GM12878 (cell line): ENCODE data around the gene CNTN3. TPM values are rescaled to one million over a fixed set of nuclear protein-coding genes. Genes with fewer than 3 reads are reported as not detected.

Experiments
- ATAC-seq: fragments of 200-7000 bp; cut with Tn5 transposase; 3 replicates; pipeline ENCODE4 v1.9.1; 2020; ENCODE audit warnings: mild to moderate bottlenecking, moderate library complexity
- BruUV-seq: library from RNA; stranded (reverse); fragments of 400-500 nt; replicated peaks from 2 replicates; lab custom pipeline; 2021; lab: Mats Ljungman, UMichigan
- CTCF ChIA-PET: fragments of 300-600 bp; sonication (Branson Sonifier 250); formaldehyde crosslinking; extraction: SDS; loops from one replicate; lab custom pipeline; 2021; ENCODE audit warnings: inconsistent platforms; lab: Yijun Ruan, JAX
- POLR2A ChIA-PET: fragments of 350-600 bp; formaldehyde crosslinking; extraction: SDS; loops from one replicate; lab custom pipeline; 2021; ENCODE audit warnings: inconsistent platforms; lab: Charles Lee
- RAD21 ChIA-PET: fragments of 300-600 bp; sonication (Branson Sonifier 250); formaldehyde crosslinking; loops from one replicate; lab custom pipeline; 2023; ENCODE audit warnings: antibody characterized with exemption; ENCODE audit not compliant: unreplicated experiment; lab: Charles Lee
- SMC1A ChIA-PET: fragments of 300-600 bp; sonication (Branson Sonifier 250); formaldehyde crosslinking; loops from one replicate; lab custom pipeline; 2023; ENCODE audit not compliant: unreplicated experiment, uncharacterized antibody; lab: Charles Lee
- DNase-seq: peaks from one replicate; pipeline ENCODE4 v3.0.0-alpha.2; 2011; ENCODE audit warnings: low read depth, low spot score
- FAIRE-seq: peaks from 3 replicates; lab custom pipeline; 2011; peaks lifted over from hg19 to GRCh38; lab: Jason Lieb, UNC
- H2AFZ ChIP-seq: 2 replicates; pipeline ENCODE4 v1.6.0; 2011; ENCODE audit warnings: low read depth, low read length, control low read depth; ENCODE audit not compliant: control insufficient read depth
- H3K27ac ChIP-seq: 2 replicates; pipeline ENCODE4 v1.5.1; 2011; ENCODE audit warnings: control low read depth; ENCODE audit not compliant: control insufficient read depth, insufficient read depth
- H3K27me3 ChIP-seq, 2 experiments: replicated peaks in 1 of 2; 2 replicates each; pipeline versions ENCODE4 v1.6.0 to v1.6.1; 2011; ENCODE audit warnings: low read length in 1 of 2; ENCODE audit not compliant: control insufficient read depth in 2 of 2, insufficient read depth in 2 of 2
- H3K36me3 ChIP-seq, 2 experiments: 2 replicates each; pipeline ENCODE4 v1.5.1; 2011; ENCODE audit warnings: low read length in 1 of 2; ENCODE audit not compliant: control insufficient read depth in 2 of 2, insufficient read depth in 2 of 2
- H3K4me1 ChIP-seq: 2 replicates; pipeline ENCODE4 v1.6.1; 2011; ENCODE audit warnings: mild to moderate bottlenecking, low read length, moderate library complexity, mixed read lengths; ENCODE audit not compliant: control insufficient read depth, insufficient read depth
- H3K4me2 ChIP-seq: 2 replicates; pipeline ENCODE4 v1.6.0; 2011; ENCODE audit warnings: control low read depth; ENCODE audit not compliant: control insufficient read depth, insufficient read depth
- H3K4me3 ChIP-seq: fragments of 200-600 bp; sonication (generic); 2 replicates; pipeline ENCODE4 v1.5.1; 2016
- H3K79me2 ChIP-seq: 2 replicates; pipeline ENCODE4 v1.6.0; 2011; ENCODE audit warnings: low read length; ENCODE audit not compliant: control insufficient read depth, insufficient read depth
- H3K9ac ChIP-seq: 2 replicates; pipeline ENCODE4 v1.8.0; 2011; ENCODE audit warnings: low read length, control low read depth, mixed read lengths; ENCODE audit not compliant: control insufficient read depth, insufficient read depth
- H3K9me3 ChIP-seq: replicated peaks from 3 replicates; pipeline ENCODE4 v1.5.1; 2011; ENCODE audit warnings: mild to moderate bottlenecking, low read length; ENCODE audit not compliant: control insufficient read depth, insufficient read depth
- H4K20me1 ChIP-seq: 2 replicates; pipeline ENCODE4 v1.6.0; 2011; ENCODE audit not compliant: control insufficient read depth, insufficient read depth
- ATF7 ChIP-seq: fragments of 450-650 bp; IDR thresholded peaks from 2 replicates; pipeline ENCODE4 v1.6.1; 2016; ENCODE audit warnings: low read depth, mild to moderate bottlenecking
- BACH1 ChIP-seq: fragments of 450-650 bp; IDR thresholded peaks from 2 replicates; pipeline ENCODE4 v1.6.1; 2017; ENCODE audit warnings: mild to moderate bottlenecking, borderline replicate concordance
- CHD4 ChIP-seq: fragments of 200-600 bp; sonication (generic); IDR thresholded peaks from 2 replicates; pipeline ENCODE4 v1.6.1; 2016; ENCODE audit warnings: mild to moderate bottlenecking
- EP300 ChIP-seq, 2 experiments: fragments of 150-350 bp in 1 of 2; IDR thresholded peaks; 2 replicates each; pipeline ENCODE4 v1.6.1; 2011 to 2012; ENCODE audit warnings: low read depth in 2 of 2, low read length in 2 of 2, borderline replicate concordance in 1 of 2, improper control_type of control experiment in 1 of 2, inconsistent platforms in 1 of 2; ENCODE audit not compliant: control insufficient read depth in 1 of 2
- IRF4 ChIP-seq: IDR thresholded peaks from 2 replicates; pipeline ENCODE4 v1.6.1; 2011; ENCODE audit warnings: low read depth, low read length
- JUNB ChIP-seq: IDR thresholded peaks from 2 replicates; pipeline ENCODE4 v1.6.1; 2016; ENCODE audit warnings: antibody characterized with exemption, mild to moderate bottlenecking
- JUND ChIP-seq: IDR thresholded peaks from 2 replicates; pipeline ENCODE4 v1.6.1; 2012; ENCODE audit warnings: low read depth, mild to moderate bottlenecking, low read length, improper control_type of control experiment, moderate library complexity
- KAT2A ChIP-seq: conservative IDR thresholded peaks from 2 replicates; pipeline ENCODE4 v1.6.1; 2011; ENCODE audit warnings: low read depth, low read length; ENCODE audit not compliant: control insufficient read depth
- MEF2A ChIP-seq: IDR thresholded peaks from 2 replicates; pipeline ENCODE4 v1.6.1; 2011; ENCODE audit warnings: low read depth, mild to moderate bottlenecking, low read length, moderate library complexity; ENCODE audit not compliant: insufficient read depth
- NFIC ChIP-seq: IDR thresholded peaks from 2 replicates; pipeline ENCODE4 v1.6.1; 2012; ENCODE audit warnings: low read depth, mild to moderate bottlenecking, inconsistent platforms, low read length, moderate library complexity
- PML ChIP-seq: IDR thresholded peaks from 2 replicates; pipeline ENCODE4 v1.6.1; 2012; ENCODE audit warnings: low read length, inconsistent platforms
- RAD21 ChIP-seq: IDR thresholded peaks from 2 replicates; pipeline ENCODE4 v1.6.1; 2011; ENCODE audit warnings: mild to moderate bottlenecking, low read depth, low read length, moderate library complexity; ENCODE audit not compliant: insufficient read depth
- SREBF1 ChIP-seq: IDR thresholded peaks from 2 replicates; pipeline ENCODE4 v1.6.1; 2012; ENCODE audit warnings: mild to moderate bottlenecking, low read length
- STAT3 ChIP-seq: IDR thresholded peaks from 2 replicates; pipeline ENCODE4 v1.6.1; 2011; ENCODE audit warnings: low read depth, low read length, improper control_type of control experiment
- TBL1XR1 ChIP-seq: IDR thresholded peaks from 2 replicates; pipeline ENCODE4 v1.6.1; 2012; ENCODE audit warnings: low read depth, low read length, improper control_type of control experiment
- TCF3 ChIP-seq: IDR thresholded peaks from 2 replicates; pipeline ENCODE4 v1.6.1; 2012; ENCODE audit warnings: low read depth, mild to moderate bottlenecking, low read length, borderline replicate concordance; ENCODE audit not compliant: insufficient read depth
- ZNF384 ChIP-seq: IDR thresholded peaks from 2 replicates; pipeline ENCODE4 v1.6.1; 2012; ENCODE audit warnings: low read depth, mild to moderate bottlenecking, low read length, improper control_type of control experiment, borderline replicate concordance
- ZNF622 ChIP-seq: fragments of 450-650 bp; IDR thresholded peaks from 2 replicates; pipeline ENCODE4 v1.6.1; 2017; ENCODE audit warnings: mild to moderate bottlenecking, inconsistent platforms
- WGBS: methylation state at CpG from one replicate; pipeline ENCODE4 v1.1.6; 2016; ENCODE audit warnings: low lambda C conversion rate; ENCODE audit not compliant: insufficient replicate concordance, insufficient coverage; ENCODE audit errors: missing lambda C conversion rate; 5-methylcytosine and 5-hydroxymethylcytosine counted together
- in situ Hi-C: fragments of 300-500 bp; cut with MboI; formaldehyde crosslinking; loops from 9 replicates; pipeline ENCODE4 v1.14.3; 2018; ENCODE audit warnings: mixed read lengths
- intact Hi-C: fragments of 100-400 bp; cut with micrococcal nuclease; formaldehyde crosslinking; loops from one replicate; pipeline ENCODE4 v1.14.2; 2022; ENCODE audit not compliant: unreplicated experiment
- polyA plus RNA-seq, 11 experiments: library from polyadenylated mRNA; depleted of rRNA in 4 of 11; unstranded in 6 of 11; stranded (reverse) in 5 of 11; fragments of >200 nt; fragmentation: Nextera tagmentation in 4 of 11; fragmentation: Illumina TruSeq in 1 of 11; extraction: Ambion mirVana in 4 of 11; extraction: Trizol in 1 of 11; gene quantifications; 1 replicate in 1 of 11; 2 replicates in 10 of 11; pipeline versions ENCODE4 v1.2.1 to v1.2.3, GENCODE V29; 2011 to 2016; ENCODE audit warnings: inconsistent platforms in 2 of 11, missing spikeins in 2 of 11, low read depth in 1 of 11
- total RNA-seq, 4 experiments: library from RNA; depleted of rRNA in 3 of 4; stranded (reverse); fragments of >200 nt in 3 of 4; fragmentation: Illumina TruSeq in 1 of 4; extraction: Trizol in 1 of 4; gene quantifications; 2 replicates each; pipeline versions ENCODE4 v1.2.1 to v1.2.3, GENCODE V29; 2013 to 2021
- TF ChIP-seq, protein P1 (sequence below): IDR thresholded peaks from 2 replicates; pipeline ENCODE4 v1.6.1; 2012; ENCODE audit warnings: low read depth, low read length, improper control_type of control experiment
- TF ChIP-seq, protein P2 (sequence below): fragments of 450-650 bp; formaldehyde crosslinking; IDR thresholded peaks from 2 replicates; pipeline ENCODE4 v1.5.0; 2022; ENCODE audit warnings: mild to moderate bottlenecking, missing genetic modification characterization

The CNTN3 gene
- total and polyA plus RNA-seq, 10 of the 15 experiments (the other 5 are each of a cell fraction or from before 2014, with no cell fraction given) = 0.14 TPM; not detected in 9

DNA sequence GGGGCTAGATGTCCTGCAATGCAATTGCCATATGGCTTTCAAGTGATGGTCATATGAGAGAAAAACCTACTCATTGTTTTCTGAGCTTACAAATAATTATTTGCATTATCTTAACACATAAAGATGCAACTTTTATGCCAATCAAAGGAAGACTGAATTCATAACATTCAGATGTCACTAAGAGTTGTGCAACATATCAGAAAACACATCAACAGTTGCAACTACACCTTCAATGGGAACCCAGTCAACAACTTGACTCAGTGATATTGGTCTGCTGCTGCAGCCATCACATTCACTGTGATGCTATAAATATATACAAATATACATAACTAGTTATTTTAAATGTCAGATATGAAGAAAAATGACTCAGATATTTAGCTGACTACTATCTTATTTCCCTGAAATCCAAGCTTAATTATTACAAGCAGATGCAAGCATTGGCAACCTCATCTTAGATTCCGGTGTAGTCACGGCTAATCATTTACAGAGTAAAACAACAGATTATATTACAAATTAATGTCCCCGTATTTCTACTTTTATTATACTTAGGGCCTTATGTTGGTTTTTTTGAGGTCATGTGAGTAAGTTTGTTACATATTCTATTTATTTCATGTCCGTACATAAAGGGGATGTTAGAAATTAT is 23.7 kb downstream of the CNTN3 start:
- WGBS = 28% methylated on average over 4 of the region's 4 CpGs
- ATAC-seq (no peak), DNase-seq (no peak), FAIRE-seq (no peak)
- Histone ChIP-seq H3K79me2 (no peaks in the 10 kb centered on the region), H4K20me1 (no peaks in the 10 kb centered on the region), H3K4me3 (no peak overlapping the region), H3K4me2 (no peak overlapping the region), H3K4me1 (no peaks in the 10 kb centered on the region), H3K9me3 (no peaks in the 10 kb centered on the region), H3K27ac (no peak overlapping the region), H3K9ac (no peak overlapping the region), H2AFZ (no peak overlapping the region)
- POLR2A ChIA-PET = no interaction called here
- BruUV-seq = no TSS peak
- SMC1A ChIA-PET = no interaction called here
- no peak for TF ChIP-seq KAT2A
- no peak for TF ChIP-seq NFIC
- no peak for TF ChIP-seq BACH1
- no peak for TF ChIP-seq SREBF1
- no peak for TF ChIP-seq ZNF622
- TF ChIP-seq CHD4 = no peak
- TF ChIP-seq TBL1XR1 = no peak
- no peak for TF ChIP-seq JUND
- TF ChIP-seq IRF4 = no peak
- no peak for TF ChIP-seq MEF2A
- TF ChIP-seq PML = no peak
- TF ChIP-seq EP300 (IDR thresholded peaks at IDR 0.05; ENCODE audit: borderline replicate concordance in 1 of 2, control insufficient read depth in 1 of 2, low read depth in 2 of 2, low read length in 2 of 2) = no peak
- TF ChIP-seq ZNF384 = no peak
- no peak for TF ChIP-seq TCF3
- TF ChIP-seq, protein P1, sequence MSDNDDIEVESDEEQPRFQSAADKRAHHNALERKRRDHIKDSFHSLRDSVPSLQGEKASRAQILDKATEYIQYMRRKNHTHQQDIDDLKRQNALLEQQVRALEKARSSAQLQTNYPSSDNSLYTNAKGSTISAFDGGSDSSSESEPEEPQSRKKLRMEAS = no peak
- TF ChIP-seq, protein P2, sequence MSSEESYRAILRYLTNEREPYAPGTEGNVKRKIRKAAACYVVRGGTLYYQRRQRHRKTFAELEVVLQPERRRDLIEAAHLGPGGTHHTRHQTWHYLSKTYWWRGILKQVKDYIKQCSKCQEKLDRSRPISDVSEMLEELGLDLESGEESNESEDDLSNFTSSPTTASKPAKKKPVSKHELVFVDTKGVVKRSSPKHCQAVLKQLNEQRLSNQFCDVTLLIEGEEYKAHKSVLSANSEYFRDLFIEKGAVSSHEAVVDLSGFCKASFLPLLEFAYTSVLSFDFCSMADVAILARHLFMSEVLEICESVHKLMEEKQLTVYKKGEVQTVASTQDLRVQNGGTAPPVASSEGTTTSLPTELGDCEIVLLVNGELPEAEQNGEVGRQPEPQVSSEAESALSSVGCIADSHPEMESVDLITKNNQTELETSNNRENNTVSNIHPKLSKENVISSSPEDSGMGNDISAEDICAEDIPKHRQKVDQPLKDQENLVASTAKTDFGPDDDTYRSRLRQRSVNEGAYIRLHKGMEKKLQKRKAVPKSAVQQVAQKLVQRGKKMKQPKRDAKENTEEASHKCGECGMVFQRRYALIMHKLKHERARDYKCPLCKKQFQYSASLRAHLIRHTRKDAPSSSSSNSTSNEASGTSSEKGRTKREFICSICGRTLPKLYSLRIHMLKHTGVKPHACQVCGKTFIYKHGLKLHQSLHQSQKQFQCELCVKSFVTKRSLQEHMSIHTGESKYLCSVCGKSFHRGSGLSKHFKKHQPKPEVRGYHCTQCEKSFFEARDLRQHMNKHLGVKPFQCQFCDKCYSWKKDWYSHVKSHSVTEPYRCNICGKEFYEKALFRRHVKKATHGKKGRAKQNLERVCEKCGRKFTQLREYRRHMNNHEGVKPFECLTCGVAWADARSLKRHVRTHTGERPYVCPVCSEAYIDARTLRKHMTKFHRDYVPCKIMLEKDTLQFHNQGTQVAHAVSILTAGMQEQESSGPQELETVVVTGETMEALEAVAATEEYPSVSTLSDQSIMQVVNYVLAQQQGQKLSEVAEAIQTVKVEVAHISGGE (CRISPR knock-in tag) = no peak
- no peak for TF ChIP-seq ATF7
- no peak for TF ChIP-seq STAT3
- no peak for TF ChIP-seq JUNB
- no peak for TF ChIP-seq RAD21
- TF ChIP-seq, all 136 proteins: peak for 0
- Histone ChIP-seq H3K27me3 (no peaks in the 10 kb centered on the region), H3K36me3 (no peaks in the 10 kb centered on the region)
- ChIA-PET CTCF (no interaction called here), RAD21 (no interaction called here)
- intact Hi-C loops (no loop called here), in situ Hi-C loops (no loop called here)
